Stimulated activated CD8-positive, alpha-beta memory T cell treated with anti-CD3 and anti-CD28 coated beads, Interleukin-4, amount 100 ng/mL, for 1 hour (primary cell): ENCODE data around the gene RRBP1.

Source experiments
- DNase-seq, 2 donors: peaks; one replicate each; pipeline ENCODE4 v3.0.0-alpha.2; 2020; ENCODE audit warnings: low read depth in 2 of 2, low spot score in 1 of 2

RRBP1 gene

DNA sequence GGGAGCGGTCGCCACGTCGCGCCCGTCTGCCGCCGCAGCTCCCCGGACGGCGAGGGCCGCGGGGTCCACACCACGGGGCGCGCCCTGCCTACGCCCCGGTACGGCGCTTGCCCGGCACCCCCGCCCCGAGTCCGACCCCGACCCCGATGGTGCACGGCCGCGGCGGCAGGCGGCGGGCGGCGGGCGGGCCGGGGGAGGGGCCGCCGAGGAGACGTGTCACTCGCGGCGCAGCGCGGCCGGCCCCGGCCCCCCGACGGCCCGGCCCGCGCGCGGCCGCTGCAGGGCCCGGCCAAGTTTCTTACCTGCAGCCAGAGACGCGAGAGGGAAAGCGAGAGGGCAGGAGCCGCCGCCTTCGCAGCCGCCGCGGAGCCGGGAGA lies 328 bp downstream of the RRBP1 start:
- DNase-seq: peak in 1 of 2 donors; percentile 6

DNA sequence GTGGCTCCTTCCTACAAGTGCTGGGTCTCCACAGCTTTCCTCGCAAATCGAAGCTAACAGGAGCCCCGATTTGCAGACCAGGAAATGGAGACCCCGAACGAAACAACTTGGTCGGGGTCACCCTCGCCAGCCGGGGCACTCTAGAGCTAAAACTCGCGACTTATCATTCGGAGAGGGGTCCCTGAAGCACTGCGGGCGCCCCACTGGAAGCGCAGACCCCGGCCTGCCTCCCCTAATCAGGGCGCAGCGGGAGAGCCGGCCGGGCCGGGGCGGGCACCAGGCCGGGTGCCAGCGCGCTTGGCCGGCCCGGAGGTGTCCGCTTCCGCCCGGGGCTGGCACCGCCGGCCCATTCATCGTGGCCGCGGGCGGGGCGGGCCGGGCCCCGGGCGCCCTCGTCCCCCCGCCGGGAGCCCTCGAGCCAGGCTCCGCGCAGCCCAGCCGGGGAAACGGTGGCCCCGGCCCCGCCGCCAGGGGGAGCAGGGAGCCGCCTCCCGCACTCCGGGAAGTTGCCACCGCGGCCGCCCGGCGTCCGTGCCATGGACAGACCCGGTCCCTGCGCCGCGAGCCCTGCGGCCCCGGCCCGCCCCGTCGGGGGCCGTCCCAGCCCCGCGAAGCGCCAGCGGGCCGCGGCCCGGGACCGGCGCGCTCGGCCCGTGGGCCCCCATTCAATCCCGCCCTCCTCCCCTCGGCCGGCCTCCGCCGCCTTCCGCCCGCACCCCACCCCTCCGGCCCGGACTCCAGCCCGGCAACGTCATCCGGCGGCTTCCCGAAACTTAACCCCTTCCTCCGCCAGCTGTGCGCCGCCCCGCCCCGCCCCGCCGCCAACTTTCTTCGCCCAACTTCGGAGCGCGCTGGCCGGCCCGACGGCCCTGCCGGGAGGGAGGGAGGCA lies 961 bp downstream of the RRBP1 start:
- DNase-seq: peak; percentile 44 to 61

DNA sequence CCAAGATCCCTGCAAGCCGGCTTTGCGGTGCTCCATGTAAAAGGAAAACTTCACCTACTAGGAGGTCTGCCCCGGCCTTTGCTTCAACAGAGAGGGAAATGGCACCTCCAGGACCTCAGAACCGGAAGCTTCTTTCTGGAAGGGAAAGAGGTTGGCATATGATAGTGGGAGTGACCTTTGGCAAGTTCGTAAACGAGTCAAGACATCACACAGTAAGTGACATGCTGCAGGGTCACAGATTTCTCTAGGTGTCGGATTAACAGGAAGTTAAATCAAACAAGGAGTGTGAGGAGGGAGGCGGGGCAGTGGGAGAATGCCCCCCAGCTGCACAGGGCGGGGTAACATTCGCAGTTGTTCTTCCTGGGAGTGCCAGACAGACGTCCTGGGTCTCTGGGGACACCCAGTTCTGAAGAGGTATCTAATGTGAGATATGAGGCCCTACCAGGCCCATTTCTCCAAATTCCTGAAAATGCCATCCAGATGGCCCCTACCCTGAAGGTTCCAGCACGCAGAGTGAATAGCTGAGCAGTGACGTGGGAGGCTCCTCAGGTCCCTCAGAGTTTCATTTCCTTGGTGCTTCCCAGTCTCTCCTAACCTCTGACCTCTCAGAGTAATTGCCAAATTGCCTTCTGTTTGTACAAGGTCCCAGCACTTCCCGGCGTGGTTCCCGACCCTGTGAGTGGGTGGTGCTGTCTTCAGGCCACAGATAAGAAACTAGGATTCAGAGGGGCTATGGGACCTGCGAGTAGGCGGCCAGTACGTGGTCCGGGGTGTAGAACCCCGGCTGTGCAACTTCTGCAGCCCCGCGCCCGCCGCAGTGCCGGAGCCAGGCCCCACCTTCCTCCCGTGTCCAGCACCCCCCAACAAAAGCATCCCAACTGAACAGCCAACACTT lies 1.9 kb downstream of the RRBP1 start:
- DNase-seq: no peak

DNA sequence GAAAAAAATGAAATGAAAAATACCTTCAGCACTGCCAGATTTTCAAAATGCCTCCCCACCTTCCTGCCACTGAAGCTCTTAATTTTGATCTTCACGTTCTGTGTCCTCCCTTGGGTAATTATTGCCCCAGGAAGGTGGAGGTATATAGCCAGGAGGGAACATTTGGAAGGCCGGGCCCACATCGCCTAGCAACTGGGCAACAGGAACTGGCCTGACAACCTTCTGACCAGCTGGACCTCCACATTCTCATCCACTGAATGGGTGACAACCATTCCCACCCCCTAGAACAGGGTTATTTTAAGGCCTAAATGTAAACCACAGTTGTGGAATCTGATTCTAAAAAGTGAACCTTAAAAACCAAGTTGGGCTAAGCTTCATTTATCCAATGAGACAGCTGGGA lies 3.2 kb downstream of the RRBP1 start:
- no peak for DNase-seq

DNA sequence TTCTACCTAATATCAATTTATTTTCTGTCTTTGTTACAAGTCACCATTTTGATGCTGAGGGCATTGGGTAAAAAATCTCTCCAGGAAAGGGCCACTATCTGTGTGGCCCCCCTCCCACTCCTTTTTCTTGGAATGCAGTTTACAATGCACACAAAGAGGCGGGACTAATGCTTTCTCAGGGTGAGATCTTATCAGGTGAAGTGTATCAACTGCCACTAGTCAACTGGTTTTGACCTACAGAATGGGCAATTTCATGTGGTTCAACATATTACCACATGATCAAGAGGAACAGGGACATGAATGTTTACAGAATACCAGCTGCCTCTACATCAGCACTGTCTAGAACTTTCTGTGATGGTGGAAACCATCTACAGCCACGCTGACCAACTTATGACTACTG lies 3.7 kb downstream of the RRBP1 start:
- DNase-seq: no peak

DNA sequence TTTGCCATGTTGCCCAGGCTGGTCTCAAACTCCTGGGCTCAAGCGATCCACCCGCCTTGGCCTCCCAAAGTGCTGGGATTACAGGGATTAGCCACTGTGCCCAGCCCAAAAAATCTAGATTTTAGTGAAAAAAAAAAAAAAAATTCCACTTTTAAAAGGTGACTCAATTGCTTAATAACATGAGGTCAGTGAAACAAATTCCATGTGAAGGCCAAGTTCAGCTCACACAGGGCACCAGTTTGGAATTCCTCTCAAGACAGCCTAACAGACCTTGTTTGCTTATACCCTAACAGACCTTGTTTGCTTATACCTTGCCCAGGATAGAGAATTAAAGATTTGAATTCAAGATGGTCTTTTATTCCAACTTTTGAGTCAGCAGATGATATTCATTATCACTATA lies 5.1 kb downstream of the RRBP1 start:
- DNase-seq: no peak

DNA sequence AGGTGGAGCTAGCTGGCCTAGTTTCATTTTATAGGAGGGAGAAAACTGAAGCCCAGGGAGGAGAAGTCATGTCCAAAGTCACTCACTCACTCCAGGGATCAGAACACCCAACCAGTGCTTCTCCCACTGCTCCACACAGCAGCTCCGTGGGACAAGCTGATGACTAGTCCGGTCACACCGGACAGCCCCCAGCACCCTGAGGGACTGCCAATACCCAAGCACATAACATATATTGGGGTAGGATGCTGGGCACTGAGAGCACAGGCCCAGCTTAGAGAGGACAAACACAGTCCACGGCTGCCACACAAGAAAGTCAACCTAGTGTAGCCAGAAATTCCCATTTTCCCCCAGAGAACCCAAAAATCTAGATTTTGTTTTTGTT lies 5.7 kb downstream of the RRBP1 start:
- no peak for DNase-seq

DNA sequence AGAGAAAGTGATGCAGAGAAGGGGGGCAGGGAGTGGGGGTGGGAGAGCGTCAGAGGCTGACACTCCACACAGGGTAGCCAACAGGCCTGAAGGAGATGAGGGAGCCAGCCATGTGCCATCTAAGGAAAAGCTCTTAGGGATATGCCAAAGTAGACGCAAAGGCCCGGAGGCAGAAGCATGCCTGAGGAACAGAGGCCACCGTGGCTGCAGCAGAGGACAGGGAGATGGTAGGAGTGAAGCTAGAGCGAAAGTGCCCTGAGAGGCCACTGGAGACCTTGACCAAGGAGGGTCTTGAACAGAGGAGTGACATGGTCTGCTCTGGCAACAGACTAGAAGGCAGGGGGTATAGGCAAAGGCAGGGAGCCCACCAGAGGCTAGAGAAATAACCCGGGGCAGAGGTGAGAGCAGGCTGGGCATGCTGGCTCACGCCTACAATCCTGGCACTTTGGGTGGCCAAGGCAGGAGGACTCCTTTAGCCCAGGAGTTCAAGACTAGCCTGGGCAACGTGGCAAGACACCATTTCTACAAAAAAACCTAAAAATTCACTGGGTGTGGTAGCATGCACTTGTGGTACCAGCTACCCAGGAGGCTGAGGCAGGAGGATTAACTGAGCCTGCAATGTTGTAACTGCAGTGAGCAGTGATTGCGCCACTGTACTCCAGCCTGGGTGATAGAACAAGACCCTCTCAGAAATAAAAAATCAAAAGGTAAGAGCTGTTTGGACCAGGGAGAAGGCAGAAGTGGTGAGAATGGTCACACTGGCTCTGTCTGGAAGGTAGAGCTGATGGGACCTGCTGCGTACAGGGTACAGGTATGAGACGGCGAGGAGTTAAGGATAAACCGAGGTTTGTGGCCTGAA lies 6.3 kb downstream of the RRBP1 start:
- DNase-seq: no peak

DNA sequence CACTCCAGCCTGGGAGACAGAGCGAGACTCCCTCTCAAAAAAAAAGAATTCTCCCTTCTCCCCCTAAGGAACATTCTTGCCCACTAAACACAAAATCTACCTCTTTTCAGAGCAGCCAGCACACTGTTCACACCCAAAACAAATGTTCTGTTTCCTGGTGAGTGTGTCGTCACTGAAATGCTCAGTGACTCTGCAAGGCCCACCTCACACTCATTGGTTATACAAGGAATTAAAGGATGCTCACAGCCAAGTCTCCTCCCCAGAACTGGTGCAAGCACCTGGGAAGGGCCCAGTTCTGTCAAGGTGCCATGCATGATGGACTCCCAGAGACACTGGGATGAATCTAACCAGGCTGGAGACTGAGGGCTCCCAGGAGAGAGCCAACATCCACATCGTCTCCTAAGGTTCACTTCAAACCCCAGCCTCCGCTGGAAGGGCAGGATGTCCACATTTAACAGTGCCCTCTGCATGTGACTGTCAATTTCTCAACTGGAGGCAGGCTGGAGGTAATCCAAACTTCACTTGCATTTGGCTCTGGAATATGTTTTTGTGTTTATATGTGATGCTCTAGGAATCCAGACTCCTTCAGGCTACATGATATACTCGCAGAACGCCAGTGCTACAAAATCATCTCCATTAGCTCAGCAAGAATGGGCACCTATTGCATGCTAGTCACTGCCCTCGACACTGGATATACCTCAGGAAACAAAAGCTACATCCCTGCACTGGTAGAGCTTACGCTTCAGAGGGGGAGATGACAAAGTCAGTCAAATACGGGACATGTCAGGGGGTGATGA lies 7.1 kb downstream of the RRBP1 start:
- DNase-seq: no peak

DNA sequence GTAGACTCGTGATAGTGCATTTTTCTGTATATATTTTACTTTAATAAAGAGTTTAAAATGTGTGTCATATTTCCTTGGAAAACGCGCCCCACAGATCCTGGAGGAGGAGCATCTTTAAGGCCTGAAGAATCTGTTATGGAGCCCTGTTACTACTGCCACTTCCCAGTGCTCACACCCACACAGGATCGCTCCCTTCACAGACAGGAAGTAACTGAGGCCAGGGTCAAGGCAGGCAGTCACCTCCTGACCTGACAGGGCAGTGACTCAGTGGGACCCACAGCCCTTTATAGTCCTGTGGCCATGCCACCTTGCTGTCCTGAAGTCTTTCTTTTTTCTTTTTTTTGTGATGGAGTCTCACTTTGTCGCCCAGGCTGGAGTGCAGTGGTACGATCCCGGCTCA lies 9.0 kb downstream of the RRBP1 start:
- no peak for DNase-seq

DNA sequence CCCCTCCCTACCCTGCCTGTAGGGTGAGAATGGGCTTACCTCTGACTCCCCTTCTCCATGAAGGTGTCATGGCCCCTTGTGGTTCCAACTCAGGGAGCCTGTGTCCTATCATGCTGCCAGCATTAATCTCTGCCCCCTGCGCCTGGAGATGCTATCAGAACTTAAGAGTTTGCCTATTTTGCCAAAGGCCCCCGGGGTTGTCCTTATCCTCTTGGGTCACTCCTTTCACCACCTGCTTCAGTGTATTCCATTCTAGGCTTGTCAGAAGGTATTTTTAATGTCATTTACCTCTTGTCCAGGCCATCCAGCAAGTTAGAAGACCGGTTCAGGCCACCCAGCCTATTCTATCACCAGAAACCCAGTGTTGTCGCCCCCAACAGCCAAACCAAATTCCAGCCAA lies 10.5 kb downstream of the RRBP1 start:
- no peak for DNase-seq

DNA sequence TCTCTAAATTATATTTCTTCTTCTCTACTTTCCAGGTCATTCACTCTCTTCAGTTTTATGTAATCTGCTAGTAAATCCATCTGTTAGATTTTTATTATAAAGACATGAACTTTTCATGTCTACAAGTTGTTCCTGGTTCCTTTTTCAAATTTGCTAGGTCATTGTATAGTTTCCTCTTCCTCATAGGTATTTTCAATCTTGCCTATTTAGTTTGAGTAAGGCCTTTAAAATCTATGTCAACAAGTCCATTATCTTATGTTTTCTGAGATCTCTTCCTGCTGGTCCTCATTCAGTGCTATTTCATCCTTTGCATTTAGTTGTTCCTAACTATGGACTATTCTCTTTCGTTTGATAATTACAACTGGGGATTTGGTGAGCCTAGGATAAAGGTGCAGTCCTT lies 11.0 kb downstream of the RRBP1 start:
- no peak for DNase-seq

DNA sequence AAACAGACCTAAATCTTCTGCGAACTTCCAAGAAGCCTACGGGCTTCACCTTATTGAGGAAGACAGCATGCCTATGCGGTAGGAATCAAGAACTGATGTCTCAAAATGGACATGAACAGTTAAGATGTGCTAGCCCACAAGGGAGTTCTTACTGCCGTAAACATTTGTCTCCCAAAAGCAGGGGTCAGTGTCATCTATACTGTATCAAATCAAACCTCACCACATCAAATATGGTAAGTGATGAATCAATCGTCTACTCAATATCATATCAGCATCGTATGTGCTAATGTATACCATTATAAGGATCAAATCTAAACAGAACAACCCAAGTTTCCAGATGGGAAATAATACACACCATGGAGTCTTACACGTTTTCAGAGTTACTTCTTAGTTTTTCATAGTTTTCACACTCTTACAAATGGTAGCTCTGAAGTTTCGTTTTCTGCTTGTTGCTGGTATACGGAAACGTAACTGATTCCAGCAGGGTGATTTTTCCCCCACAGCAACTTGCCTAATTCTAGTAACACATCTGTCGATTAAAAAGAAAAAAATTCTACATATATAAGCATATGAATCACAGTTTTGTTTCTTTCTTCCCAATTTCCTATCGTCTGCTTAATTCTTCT lies 12.6 kb downstream of the RRBP1 start:
- no peak for DNase-seq

DNA sequence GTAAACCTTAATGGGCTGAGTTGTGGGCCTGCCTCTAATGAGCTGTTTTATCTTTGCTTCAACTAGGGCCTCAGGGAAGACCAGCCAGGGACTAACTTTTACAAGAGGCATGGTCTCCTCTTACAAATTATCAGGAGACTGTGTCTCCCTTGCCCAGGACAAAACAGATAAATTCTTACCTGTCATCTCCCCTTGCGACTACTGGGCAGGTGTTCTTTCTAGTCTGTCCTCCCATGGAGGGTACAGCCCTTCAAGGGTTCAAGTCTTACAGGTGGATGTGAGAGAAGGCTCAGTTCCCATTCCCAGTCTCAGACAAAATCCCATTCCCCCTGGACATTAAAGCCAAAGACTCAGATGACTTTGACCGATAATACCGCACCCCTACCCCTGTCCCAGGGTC lies 13.6 kb downstream of the RRBP1 start:
- no peak for DNase-seq

DNA sequence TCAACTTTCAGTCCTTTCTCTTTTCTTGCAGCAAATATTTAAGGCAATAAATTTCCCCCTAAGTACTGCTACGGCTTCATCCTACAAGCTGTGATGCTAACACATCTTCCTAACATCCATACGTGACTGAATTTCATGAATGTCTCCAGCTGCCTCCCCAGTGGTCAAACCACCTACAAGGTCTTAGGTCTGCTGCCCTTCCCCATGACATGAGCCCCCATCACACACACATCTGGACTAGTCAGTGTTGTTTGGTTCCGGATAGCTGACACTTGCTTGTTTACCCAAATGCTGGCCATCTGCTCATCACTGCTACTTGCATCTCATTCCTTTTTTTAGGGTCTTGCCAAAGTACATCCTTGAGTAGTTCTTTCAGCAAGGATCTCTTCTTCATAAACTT lies 14.6 kb downstream of the RRBP1 start:
- no peak for DNase-seq

DNA sequence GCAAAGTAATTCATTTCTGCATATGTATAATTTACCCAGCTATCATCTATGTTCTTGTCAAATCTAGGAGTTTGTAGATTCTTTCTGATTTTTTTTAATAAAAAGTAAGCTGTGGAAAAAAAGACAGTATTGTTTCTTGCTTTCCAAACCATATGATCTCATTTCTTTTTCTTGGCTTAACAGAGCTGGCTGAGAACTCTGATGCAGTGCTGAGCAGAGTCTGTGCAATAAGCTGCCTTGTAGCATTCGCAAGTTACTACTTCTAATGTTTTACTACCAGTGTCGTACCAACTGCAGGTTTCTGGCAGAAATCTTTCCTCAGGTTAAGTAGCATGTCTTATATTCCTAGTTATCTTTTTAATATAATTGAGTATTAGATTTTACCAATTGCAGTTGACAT lies 15.6 kb downstream of the RRBP1 start:
- DNase-seq: no peak

DNA sequence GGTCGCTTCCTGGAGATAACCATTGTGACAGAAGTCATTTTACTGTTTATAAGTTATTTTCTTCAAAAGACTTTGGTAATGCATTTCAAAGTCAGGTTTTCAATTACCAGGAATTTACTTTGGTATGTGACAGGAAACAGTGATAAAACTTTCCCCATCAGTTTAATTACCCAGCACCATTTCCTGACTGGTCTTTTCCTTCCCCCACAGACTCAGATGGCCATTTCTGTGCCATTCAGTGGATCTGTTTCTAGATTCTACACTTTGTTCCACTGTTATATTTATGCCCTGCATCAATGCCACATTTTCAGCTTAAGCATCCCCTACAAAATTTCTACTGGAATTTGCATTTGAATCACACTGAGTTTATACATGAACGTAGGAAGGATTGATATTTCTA lies 16.3 kb downstream of the RRBP1 start:
- DNase-seq: no peak

DNA sequence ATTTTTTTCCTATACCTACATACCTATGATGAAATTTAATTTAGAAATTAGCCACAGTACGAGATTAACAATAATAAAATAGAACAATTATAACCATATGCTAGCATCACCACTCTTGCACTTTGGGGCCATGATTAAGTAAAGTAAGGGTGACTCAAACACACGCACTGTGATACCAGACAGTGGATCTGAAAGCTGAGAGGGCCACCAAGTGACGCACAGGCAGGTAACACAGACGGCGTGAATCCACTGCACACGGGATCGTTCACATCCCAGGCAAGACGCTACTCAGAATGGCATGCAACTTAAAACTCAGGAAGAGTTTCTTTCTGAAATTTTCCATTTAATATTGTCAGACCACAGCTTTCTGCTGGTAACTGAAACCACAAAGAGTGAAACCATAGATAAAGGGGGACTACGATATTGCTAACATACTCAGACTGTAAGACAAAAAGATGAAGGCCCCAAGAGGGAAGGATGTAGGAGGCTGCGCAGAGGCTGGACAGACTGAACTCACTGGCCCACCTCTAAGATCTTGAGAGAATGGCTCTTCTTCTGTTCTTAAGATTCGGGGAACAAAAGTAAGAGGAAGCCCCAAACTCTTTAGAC lies 17.9 kb downstream of the RRBP1 start:
- DNase-seq: no peak

DNA sequence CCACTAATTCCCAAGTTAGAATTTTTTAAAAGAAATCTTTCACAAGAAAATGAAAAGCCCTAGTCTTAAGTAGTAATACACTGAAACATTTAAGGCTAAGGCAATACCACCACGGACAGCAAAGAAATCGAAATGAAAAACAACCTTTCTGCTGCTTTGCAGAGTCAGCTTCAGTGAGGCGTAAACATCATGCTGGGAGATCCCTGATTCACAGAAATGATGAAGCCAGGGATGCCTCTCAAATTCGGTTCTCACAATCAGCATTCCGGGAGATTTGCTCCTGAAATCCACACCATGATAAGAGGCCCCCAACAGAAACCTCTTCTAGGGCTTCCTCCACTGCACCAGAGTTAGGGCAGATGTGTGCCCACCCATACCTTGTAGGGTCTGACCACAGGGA lies 18.6 kb downstream of the RRBP1 start:
- no peak for DNase-seq

DNA sequence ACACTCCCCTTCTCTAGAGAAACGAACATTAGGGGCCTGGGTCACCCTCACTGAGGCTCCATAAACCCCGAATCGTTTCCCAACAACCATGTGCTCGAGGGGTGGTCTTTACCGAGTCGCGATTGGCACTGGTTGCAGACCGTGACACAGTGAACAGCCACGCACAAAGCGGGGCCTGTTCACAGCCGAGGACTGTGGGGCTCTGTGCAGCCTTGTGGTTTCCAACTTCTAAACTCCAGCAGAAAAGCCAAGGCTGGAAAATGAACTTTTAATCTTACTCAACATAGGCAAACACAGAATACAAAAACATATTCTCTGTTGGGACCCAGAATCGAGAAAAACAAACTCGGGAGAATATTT lies 19.0 kb downstream of the RRBP1 start:
- no peak for DNase-seq
